Gastroesophageal sphincter (tissue), 3 donors: ENCODE measurements around the gene FHL1.

ENCODE experiments used
- POLR2A ChIP-seq, 2 donors: fragments of 450-650 bp; IDR thresholded peaks; one replicate each; pipeline ENCODE4 v1.6.1; 2017; ENCODE audit warnings: antibody characterized with exemption in 2 of 2, mild to moderate bottlenecking in 2 of 2, moderate library complexity in 1 of 2
- POLR2AphosphoS5 ChIP-seq: sonication (generic); formaldehyde crosslinking; IDR thresholded peaks from one replicate; pipeline ENCODE4 v1.6.1; 2017; ENCODE audit warnings: antibody characterized with exemption
- TF ChIP-seq, protein P1 (sequence below), 4 experiments: fragments of 200-600 bp in 2 of 4; fragments of 450-650 bp in 2 of 4; sonication (generic) in 1 of 4; IDR thresholded peaks; one replicate each; pipeline ENCODE4 v1.5.1; 2017 to 2019; ENCODE audit warnings: antibody characterized with exemption in 4 of 4, mild to moderate bottlenecking in 2 of 4, moderate library complexity in 2 of 4

- TF ChIP-seq, protein P1, sequence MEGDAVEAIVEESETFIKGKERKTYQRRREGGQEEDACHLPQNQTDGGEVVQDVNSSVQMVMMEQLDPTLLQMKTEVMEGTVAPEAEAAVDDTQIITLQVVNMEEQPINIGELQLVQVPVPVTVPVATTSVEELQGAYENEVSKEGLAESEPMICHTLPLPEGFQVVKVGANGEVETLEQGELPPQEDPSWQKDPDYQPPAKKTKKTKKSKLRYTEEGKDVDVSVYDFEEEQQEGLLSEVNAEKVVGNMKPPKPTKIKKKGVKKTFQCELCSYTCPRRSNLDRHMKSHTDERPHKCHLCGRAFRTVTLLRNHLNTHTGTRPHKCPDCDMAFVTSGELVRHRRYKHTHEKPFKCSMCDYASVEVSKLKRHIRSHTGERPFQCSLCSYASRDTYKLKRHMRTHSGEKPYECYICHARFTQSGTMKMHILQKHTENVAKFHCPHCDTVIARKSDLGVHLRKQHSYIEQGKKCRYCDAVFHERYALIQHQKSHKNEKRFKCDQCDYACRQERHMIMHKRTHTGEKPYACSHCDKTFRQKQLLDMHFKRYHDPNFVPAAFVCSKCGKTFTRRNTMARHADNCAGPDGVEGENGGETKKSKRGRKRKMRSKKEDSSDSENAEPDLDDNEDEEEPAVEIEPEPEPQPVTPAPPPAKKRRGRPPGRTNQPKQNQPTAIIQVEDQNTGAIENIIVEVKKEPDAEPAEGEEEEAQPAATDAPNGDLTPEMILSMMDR (IDR thresholded peaks at IDR 0.05): no peak
- no peak for TF ChIP-seq POLR2AphosphoS5
- no peak for TF ChIP-seq POLR2A (IDR thresholded peaks at IDR 0.05)
These were observed 24.1 kb downstream of the FHL1 start for GRCh38 chrX:136171420-136171819.
